K562 (cell line): Measurements from ENCODE around the gene ENTREP3. TPM values are rescaled to one million over a fixed set of nuclear protein-coding genes. Genes with fewer than 3 reads are reported as not detected.

Experiments
- BRD4 ChIP-seq: fragments of 200-600 bp; sonication (generic); IDR thresholded peaks from 2 replicates; pipeline ENCODE4 v1.6.1; 2017; ENCODE audit warnings: inconsistent platforms
- CEBPB ChIP-seq: fragments of 450-650 bp; IDR thresholded peaks from 2 replicates; pipeline ENCODE4 v1.6.1; 2016; ENCODE audit warnings: missing genetic modification characterization, missing compliant biosample characterization
- FOXA3 ChIP-seq, 2 experiments: fragments of 450-650 bp in 1 of 2; sonication (generic) in 1 of 2; formaldehyde crosslinking; IDR thresholded peaks in 1 of 2; conservative IDR thresholded peaks in 1 of 2; 2 replicates each; pipeline versions ENCODE4 v1.4.0 to v1.8.0; 2020 to 2022; ENCODE audit warnings: mild to moderate bottlenecking in 2 of 2, missing genetic modification reagents in 1 of 2
- GTF2E2 ChIP-seq: fragments of 200-800 bp; sonication (Bioruptor generic); IDR thresholded peaks from 2 replicates; pipeline ENCODE4 v1.6.1; 2016; ENCODE audit warnings: missing genetic modification characterization, missing compliant biosample characterization
- GTF2F1 ChIP-seq: IDR thresholded peaks from 2 replicates; pipeline ENCODE4 v1.6.1; 2011; ENCODE audit warnings: low read depth, low read length, improper control_type of control experiment
- MEF2D ChIP-seq: conservative IDR thresholded peaks from 2 replicates; pipeline ENCODE4 v1.6.1; 2016; ENCODE audit warnings: low read depth, missing genetic modification characterization, missing compliant biosample characterization
- MXD1 ChIP-seq: fragments of 250-450 bp; sonication (Bioruptor Pico); IDR thresholded peaks from 2 replicates; pipeline ENCODE4 v1.8.0; 2021; ENCODE audit warnings: borderline replicate concordance, mild to moderate bottlenecking, moderate library complexity; ENCODE audit not compliant: poor library complexity, severe bottlenecking
- RAD21 ChIP-seq, 2 experiments: fragments of 250-450 bp in 1 of 2; fragments of 450-650 bp in 1 of 2; sonication (Bioruptor Pico) in 1 of 2; formaldehyde crosslinking in 1 of 2; IDR thresholded peaks in 1 of 2; conservative IDR thresholded peaks in 1 of 2; 2 replicates each; pipeline versions ENCODE4 v1.4.0 to v1.8.0; 2020 to 2022; ENCODE audit warnings: mild to moderate bottlenecking in 2 of 2, moderate library complexity in 1 of 2
- RNF2 ChIP-seq: sonication (generic); IDR thresholded peaks from 2 replicates; pipeline ENCODE4 v1.6.1; 2016
- SREBF1 ChIP-seq: fragments of 150-350 bp; IDR thresholded peaks from 2 replicates; pipeline ENCODE4 v1.6.1; 2014; ENCODE audit warnings: antibody characterized with exemption, low read depth, low read length, borderline replicate concordance
- THRB ChIP-seq: fragments of 450-650 bp; formaldehyde crosslinking; conservative IDR thresholded peaks from 2 replicates; pipeline ENCODE4 v1.4.0; 2022; ENCODE audit warnings: mild to moderate bottlenecking, missing genetic modification characterization
- ZBTB40 ChIP-seq, 2 experiments: fragments of 450-650 bp in 1 of 2; sonication (generic) in 1 of 2; formaldehyde crosslinking in 1 of 2; IDR thresholded peaks; 2 replicates each; pipeline versions ENCODE4 v1.7.1 to v1.9.0; 2016 to 2022; ENCODE audit warnings: inconsistent platforms in 1 of 2, mild to moderate bottlenecking in 1 of 2, missing genetic modification reagents in 1 of 2
- ZNF551 ChIP-seq: fragments of 250-450 bp; sonication (Bioruptor Pico); IDR thresholded peaks from 2 replicates; pipeline ENCODE4 v1.5.0; 2021; ENCODE audit warnings: mild to moderate bottlenecking, moderate library complexity
- ZNF717 ChIP-seq: fragments of 250-450 bp; sonication (Bioruptor Pico); IDR thresholded peaks from 2 replicates; pipeline ENCODE4 v1.5.0; 2021
- polyA plus RNA-seq, 8 experiments: library from polyadenylated mRNA; depleted of rRNA in 4 of 8; stranded (reverse) in 5 of 8; unstranded in 3 of 8; fragments of >200 nt; fragmentation: Nextera tagmentation in 2 of 8; fragmentation: Illumina TruSeq in 1 of 8; extraction: Ambion mirVana in 2 of 8; extraction: Trizol in 1 of 8; gene quantifications; 2 replicates each; pipeline versions ENCODE4 v1.2.1 to v1.2.3, GENCODE V29; 2011 to 2014; ENCODE audit warnings: inconsistent platforms in 1 of 8, missing spikeins in 1 of 8
- total RNA-seq, 7 experiments: library from RNA; depleted of rRNA in 6 of 7; stranded (reverse); fragments of >200 nt in 6 of 7; fragmentation: Illumina TruSeq in 2 of 7; extraction: Trizol in 2 of 7; gene quantifications; 2 replicates each; pipeline versions ENCODE4 v1.2.1 to v1.2.3, GENCODE V29; 2011 to 2021; ENCODE audit warnings: low replicate concordance in 1 of 7
- TF ChIP-seq, protein P1 (sequence below): sonication (generic); IDR thresholded peaks from 2 replicates; pipeline ENCODE4 v1.6.1; 2016

Gene ENTREP3
- total and polyA plus RNA-seq, 9 of the 15 experiments (the other 6 are each of a cell fraction or from before 2014, with no cell fraction given), result 1.9 to 41.8 (median 5.9) TPM

DNA sequence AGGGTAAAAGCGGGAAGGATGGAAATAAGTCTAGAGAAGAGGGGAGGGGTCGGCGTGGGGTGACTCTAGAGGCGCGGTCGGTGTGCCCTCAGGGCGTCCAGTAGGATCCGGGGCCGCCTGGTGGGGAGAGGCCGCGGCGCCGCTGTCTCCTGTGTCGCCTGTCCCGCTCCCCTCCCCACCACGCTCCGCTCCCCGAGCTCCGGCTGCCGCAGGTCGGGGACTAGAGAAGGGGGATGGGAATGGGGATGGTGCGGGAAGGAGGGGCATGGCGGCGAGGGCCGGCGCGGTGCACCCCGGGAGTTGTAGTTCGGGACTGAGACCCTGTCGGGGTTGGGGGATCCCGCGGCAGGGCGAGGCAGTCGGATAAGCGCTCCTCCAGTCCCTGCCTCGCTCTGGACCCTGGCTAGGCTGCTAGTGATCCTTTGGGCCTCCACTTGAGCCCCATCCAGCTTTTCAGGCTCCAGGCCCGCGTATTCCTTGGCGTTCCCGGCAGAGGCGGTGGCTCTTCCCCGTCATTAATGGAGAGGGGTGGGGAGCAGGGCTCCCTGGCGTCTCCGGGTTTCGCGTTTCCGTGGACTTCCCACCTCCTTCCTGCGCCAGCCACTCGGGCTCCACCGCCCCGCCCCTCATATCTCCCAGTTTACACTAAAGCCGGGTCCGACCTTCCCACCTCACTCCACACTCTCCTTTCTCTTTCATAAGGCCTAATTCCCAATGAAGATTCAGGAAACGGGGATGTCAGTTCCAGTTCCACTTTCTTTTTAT is at the start of gene ENTREP3 (continued):
- TF ChIP-seq, protein P1, sequence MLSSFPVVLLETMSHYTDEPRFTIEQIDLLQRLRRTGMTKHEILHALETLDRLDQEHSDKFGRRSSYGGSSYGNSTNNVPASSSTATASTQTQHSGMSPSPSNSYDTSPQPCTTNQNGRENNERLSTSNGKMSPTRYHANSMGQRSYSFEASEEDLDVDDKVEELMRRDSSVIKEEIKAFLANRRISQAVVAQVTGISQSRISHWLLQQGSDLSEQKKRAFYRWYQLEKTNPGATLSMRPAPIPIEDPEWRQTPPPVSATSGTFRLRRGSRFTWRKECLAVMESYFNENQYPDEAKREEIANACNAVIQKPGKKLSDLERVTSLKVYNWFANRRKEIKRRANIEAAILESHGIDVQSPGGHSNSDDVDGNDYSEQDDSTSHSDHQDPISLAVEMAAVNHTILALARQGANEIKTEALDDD, result 0 out of 2 replicates have a peak, but pooled peaks have one; percentile 33
- no peak for TF ChIP-seq ZNF551 (CRISPR knock-in tag)
- TF ChIP-seq GTF2E2, result no peak
- no peak; a peak in 1 of 4 replicates for TF ChIP-seq RAD21 (CRISPR knock-in tag; conservative IDR thresholded peaks at IDR 0.05 in 1 of 2, IDR thresholded peaks at IDR 0.05 in 1 of 2)
- TF ChIP-seq SREBF1, result peak; percentile 66; the same call in 1 of the 2 replicates
- TF ChIP-seq BRD4, result no peak
- TF ChIP-seq MEF2D (tag), result no peak
- TF ChIP-seq GTF2F1, result no peak
- TF ChIP-seq MXD1, result no peak
- TF ChIP-seq RNF2, result no peak; the same call in 1 of the 2 replicates
- TF ChIP-seq THRB (CRISPR knock-in tag), result no peak
- TF ChIP-seq ZBTB40 (IDR thresholded peaks at IDR 0.05), result peak; percentile 49; the same call in 1 of the 2 replicates
- TF ChIP-seq ZBTB40 (CRISPR knock-in tag; IDR thresholded peaks at IDR 0.05), result no peak
- no peak for TF ChIP-seq ZNF717
- TF ChIP-seq FOXA3 (CRISPR knock-in tag; conservative IDR thresholded peaks at IDR 0.05 in 1 of 2, IDR thresholded peaks at IDR 0.05 in 1 of 2), result 0 out of 4 replicates have a peak, but pooled peaks of 1 of the 2 experiments have one; percentile 14
- TF ChIP-seq CEBPB, result no peak
